ENCODE measurements around the gene LCN10. TPM values are rescaled to one million over a fixed set of nuclear protein-coding genes. Genes with fewer than 3 reads are reported as not detected.
A peak's percentile ranks its signal among the peaks of the same experiment; 100 is the strongest.

LCN10 gene
- total and polyA plus RNA-seq, 9 of the 15 experiments (the other 6 are each of a cell fraction or from before 2014, with no cell fraction given), result 0.10 to 0.21 (median 0.14) TPM; not detected in 6

GRCh38 chr9:136788644-136789522, 46.1 kb upstream of the LCN10 start (continued):
- peak; percentile 29 for TF ChIP-seq POLR2B (IDR thresholded peaks at IDR 0.05; ENCODE audit: low read depth, partially characterized antibody)
- TF ChIP-seq ZNF592 (IDR thresholded peaks at IDR 0.05), result 0 out of 2 replicates have a peak, but pooled peaks have one; percentile 7
- 0 out of 2 replicates have a peak, but pooled peaks have one; percentile 33 for TF ChIP-seq ERF (CRISPR knock-in tag; IDR thresholded peaks at IDR 0.05)
- TF ChIP-seq ZNF407 (IDR thresholded peaks at IDR 0.05; ENCODE audit: low read depth), result peak; percentile 85
- TF ChIP-seq TAF7 (tag; IDR thresholded peaks at IDR 0.05), result peak; percentile 69
- peak; percentile 74 for TF ChIP-seq EP300 (IDR thresholded peaks at IDR 0.05; ENCODE audit: low read length)
